CD4-positive, CD25-positive, alpha-beta regulatory T cell (primary cell): ENCODE data around the gene GRIN2C. TPM values are rescaled to one million over a fixed set of nuclear protein-coding genes. Genes with fewer than 3 reads are reported as not detected.
A peak's percentile ranks its signal among the peaks of the same experiment; 100 is the strongest.

Experiments used
- ATAC-seq, 2 donors: fragments of 150-1000 bp; cut with Tn5 transposase; one replicate each; pipeline ENCODE4 v1.10.0; 2021; ENCODE audit warnings: low read depth in 2 of 2, moderate number of reproducible peaks in 2 of 2, moderate library complexity in 1 of 2
- DNase-seq, 3 donors: peaks; one replicate each; pipeline versions ENCODE4 v3.0.0 to v3.0.0-alpha.2; 2012 to 2022; ENCODE audit warnings: mixed read lengths in 1 of 3
- H3K27ac ChIP-seq: one replicate; pipeline ENCODE4 v1.7.0; 2013; ENCODE audit warnings: mild to moderate bottlenecking, low read length; ENCODE audit not compliant: insufficient read depth, poor library complexity, severe bottlenecking
- H3K27me3 ChIP-seq: one replicate; pipeline ENCODE4 v1.7.0; 2013; ENCODE audit warnings: low read length; ENCODE audit not compliant: control insufficient read depth, insufficient read depth
- H3K36me3 ChIP-seq: one replicate; pipeline ENCODE4 v1.7.0; 2013; ENCODE audit warnings: mild to moderate bottlenecking, low read length, moderate library complexity; ENCODE audit not compliant: control insufficient read depth, insufficient read depth
- H3K4me1 ChIP-seq: 2 replicates; pipeline ENCODE4 v1.7.0; 2013; ENCODE audit warnings: mild to moderate bottlenecking, low read length; ENCODE audit not compliant: insufficient read depth, control insufficient read depth, poor library complexity, severe bottlenecking
- H3K4me3 ChIP-seq: one replicate; pipeline ENCODE4 v1.7.0; 2013; ENCODE audit warnings: low read depth, mild to moderate bottlenecking, low read length, moderate library complexity
- H3K9me3 ChIP-seq, 2 experiments: 1 replicate in 1 of 2; 2 replicates in 1 of 2; pipeline ENCODE4 v1.7.0; 2013; ENCODE audit warnings: low read length in 2 of 2, mild to moderate bottlenecking in 1 of 2, moderate library complexity in 1 of 2; ENCODE audit not compliant: control insufficient read depth in 2 of 2
- H3K27ac Mint-ChIP-seq, 3 donors: one replicate each; pipeline ENCODE4 v1.8.0; 2020 to 2022; ENCODE audit warnings: mild to moderate bottlenecking in 3 of 3, mixed read lengths in 3 of 3, moderate library complexity in 2 of 3
- H3K27me3 Mint-ChIP-seq: one replicate; pipeline ENCODE4 v1.8.0; 2022; ENCODE audit warnings: mild to moderate bottlenecking, mixed read lengths
- H3K36me3 Mint-ChIP-seq: one replicate; pipeline ENCODE4 v1.8.0; 2020; ENCODE audit warnings: mixed read lengths
- H3K4me1 Mint-ChIP-seq, 4 donors: one replicate each; pipeline ENCODE4 v1.8.0; 2020 to 2022; ENCODE audit warnings: mixed read lengths in 4 of 4, mild to moderate bottlenecking in 1 of 4
- H3K4me3 Mint-ChIP-seq, 4 donors: one replicate each; pipeline ENCODE4 v1.8.0; 2020 to 2022; ENCODE audit warnings: mild to moderate bottlenecking in 4 of 4, mixed read lengths in 4 of 4, moderate library complexity in 3 of 4
- H3K9me3 Mint-ChIP-seq, 7 donors: one replicate each; pipeline ENCODE4 v1.8.0; 2020 to 2022; ENCODE audit warnings: mixed read lengths in 7 of 7, mild to moderate bottlenecking in 3 of 7, moderate library complexity in 2 of 7
- polyA plus RNA-seq, 4 donors: library from polyadenylated mRNA; unstranded; fragments of 300-500 nt; fragmentation: Illumina TruSeq; gene quantifications; one replicate each; pipeline ENCODE4 v1.2.3, GENCODE V29; 2021
- total RNA-seq: library from RNA; stranded (reverse); gene quantifications from one replicate; pipeline ENCODE4 v1.2.3, GENCODE V29; 2022

Gene GRIN2C
- total and polyA plus RNA-seq, 5 donors from 2014 or later: not detected

DNA sequence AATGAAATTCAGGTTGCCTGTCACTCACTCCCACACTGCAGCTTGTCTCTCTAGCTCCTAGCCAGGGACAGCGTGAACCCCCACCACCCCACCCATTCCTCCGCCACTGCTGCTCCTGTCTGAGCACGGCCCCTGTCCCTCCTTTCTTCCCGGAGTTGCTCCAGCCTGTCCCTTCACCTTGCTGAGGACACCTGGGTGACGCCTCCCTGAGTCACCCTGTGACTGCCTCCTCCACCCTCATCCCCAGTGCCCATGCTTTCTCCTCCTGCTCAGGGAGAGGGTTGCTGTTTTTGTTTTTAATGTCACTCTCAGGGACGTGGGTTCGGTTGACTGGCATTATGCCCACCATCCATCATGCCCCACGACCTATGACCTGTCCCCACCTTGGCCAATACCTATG is 57.8 kb downstream of the GRIN2C start:
- no peaks in the 10 kb centered on the region for H3K4me1 ChIP-seq
- peaks cover 0 to 6% (median 3%) of the 10 kb centered on the region in 4 donors for H3K4me1 Mint-ChIP-seq
- no peak for DNase-seq
- H3K36me3 Mint-ChIP-seq: peaks cover 23% of the 10 kb centered on the region
- no peak overlapping the region for H3K4me3 ChIP-seq
- no peak overlapping the region for H3K4me3 Mint-ChIP-seq
- no peaks in the 10 kb centered on the region for H3K27me3 ChIP-seq
- H3K27me3 Mint-ChIP-seq: no peaks in the 10 kb centered on the region
- no peak overlapping the region for H3K27ac Mint-ChIP-seq
- H3K36me3 ChIP-seq: peaks cover 28% of the 10 kb centered on the region
- H3K9me3 ChIP-seq: no peaks in the 10 kb centered on the region
- no peak overlapping the region for H3K27ac ChIP-seq
- H3K9me3 Mint-ChIP-seq: no peaks in the 10 kb centered on the region
- no peak for ATAC-seq

DNA sequence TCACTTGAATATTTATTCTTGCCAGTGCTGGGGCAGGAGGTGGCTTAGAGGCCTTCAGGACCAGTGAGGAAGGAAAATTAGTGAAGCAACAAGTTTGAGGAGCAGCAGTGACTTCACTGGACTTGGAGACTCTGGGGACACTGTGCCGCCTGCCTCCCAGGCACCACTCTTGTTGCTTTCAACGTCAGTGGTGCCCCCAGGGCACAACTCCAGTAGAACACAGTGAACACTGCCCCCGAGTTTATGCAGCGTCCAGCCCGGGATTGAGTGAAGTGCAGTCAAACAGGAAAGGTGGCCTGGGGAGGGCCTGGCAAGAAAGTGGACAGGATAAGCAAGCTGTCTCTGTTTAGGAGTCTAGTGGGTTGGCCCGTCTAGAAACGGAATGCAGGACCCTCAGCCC is 59.2 kb downstream of the GRIN2C start:
- peaks cover 0 to 8% (median 3%) of the 10 kb centered on the region in 4 donors for H3K4me1 Mint-ChIP-seq
- Histone ChIP-seq H3K27ac (no peak overlapping the region), H3K27me3 (no peaks in the 10 kb centered on the region), H3K4me3 (no peak overlapping the region), H3K4me1 (no peaks in the 10 kb centered on the region), H3K36me3 (peaks cover 39% of the 10 kb centered on the region), H3K9me3 (no peaks in the 10 kb centered on the region)
- no peak overlapping the region for H3K27ac Mint-ChIP-seq
- peaks cover 30% of the 10 kb centered on the region for H3K36me3 Mint-ChIP-seq
- no peaks in the 10 kb centered on the region for H3K27me3 Mint-ChIP-seq
- H3K4me3 Mint-ChIP-seq: no peak overlapping the region
- DNase-seq (no peak), ATAC-seq (no peak)
- no peaks in the 10 kb centered on the region for H3K9me3 Mint-ChIP-seq

DNA sequence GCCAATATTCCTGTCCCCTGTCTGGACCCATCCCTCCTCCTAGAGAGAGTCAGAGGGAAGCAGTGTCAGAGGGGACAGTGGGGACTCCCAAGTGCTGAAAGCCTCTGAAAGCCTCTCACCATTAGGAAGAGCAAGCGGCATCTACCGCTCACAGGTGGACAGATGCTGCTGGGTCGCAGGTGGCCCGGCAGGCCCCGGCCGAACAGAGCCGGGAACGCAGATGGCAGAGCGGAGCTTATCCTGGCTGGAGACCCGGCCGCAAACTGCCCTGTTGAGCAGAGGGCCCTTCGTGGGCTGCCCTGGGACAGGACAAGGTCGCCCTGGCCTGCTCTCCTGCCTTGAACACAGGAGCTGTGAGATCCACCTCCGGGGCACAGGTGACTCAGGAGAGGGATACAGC is 60.6 kb downstream of the GRIN2C start:
- peaks cover 41% of the 10 kb centered on the region for H3K36me3 Mint-ChIP-seq
- no peak overlapping the region for H3K4me3 Mint-ChIP-seq
- Histone ChIP-seq H3K27me3 (no peaks in the 10 kb centered on the region), H3K9me3 (no peaks in the 10 kb centered on the region), H3K36me3 (peaks cover 47% of the 10 kb centered on the region), H3K4me3 (no peak overlapping the region), H3K4me1 (no peaks in the 10 kb centered on the region), H3K27ac (no peak overlapping the region)
- peaks cover 0 to 8% (median 3%) of the 10 kb centered on the region in 4 donors for H3K4me1 Mint-ChIP-seq
- no peak overlapping the region for H3K27ac Mint-ChIP-seq
- DNase-seq (no peak), ATAC-seq (no peak)
- no peaks in the 10 kb centered on the region for H3K9me3 Mint-ChIP-seq
- H3K27me3 Mint-ChIP-seq: no peaks in the 10 kb centered on the region

DNA sequence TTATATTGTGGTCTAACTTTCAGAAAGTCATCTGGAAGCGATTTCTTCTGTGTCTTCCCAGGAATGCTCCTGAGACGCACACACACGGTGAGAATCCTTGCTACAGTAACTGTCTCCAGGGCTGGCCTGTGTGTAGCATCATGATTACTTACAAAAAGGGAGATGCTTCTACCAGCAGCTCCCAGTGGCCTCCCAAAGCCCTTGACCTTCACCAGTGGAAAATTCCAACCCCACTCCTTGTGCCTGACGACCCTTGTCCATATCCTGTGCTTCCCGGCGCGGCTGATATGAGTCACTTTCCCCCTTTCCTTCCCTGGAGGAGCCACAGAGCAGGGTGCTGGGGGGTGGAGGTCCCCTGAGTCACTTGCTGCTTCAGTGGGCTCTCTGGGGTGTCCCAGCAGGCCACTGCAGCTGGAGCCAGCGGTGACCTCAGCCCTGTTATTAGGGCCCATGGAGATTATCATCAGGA is 61.4 kb downstream of the GRIN2C start:
- Mint-ChIP-seq H3K4me1 (peaks cover 0 to 6% (median 3%) of the 10 kb centered on the region in 4 donors), H3K4me3 (no peak overlapping the region), H3K9me3 (no peaks in the 10 kb centered on the region), H3K27me3 (no peaks in the 10 kb centered on the region), H3K27ac (peak overlapping the region in 1 of 3 donors; percentile 71), H3K36me3 (peaks cover 38% of the 10 kb centered on the region)
- Histone ChIP-seq H3K27me3 (no peaks in the 10 kb centered on the region), H3K9me3 (no peaks in the 10 kb centered on the region), H3K4me1 (no peaks in the 10 kb centered on the region), H3K36me3 (peaks cover 55% of the 10 kb centered on the region), H3K4me3 (no peak overlapping the region), H3K27ac (no peak overlapping the region)
- no peak for ATAC-seq
- DNase-seq: no peak

DNA sequence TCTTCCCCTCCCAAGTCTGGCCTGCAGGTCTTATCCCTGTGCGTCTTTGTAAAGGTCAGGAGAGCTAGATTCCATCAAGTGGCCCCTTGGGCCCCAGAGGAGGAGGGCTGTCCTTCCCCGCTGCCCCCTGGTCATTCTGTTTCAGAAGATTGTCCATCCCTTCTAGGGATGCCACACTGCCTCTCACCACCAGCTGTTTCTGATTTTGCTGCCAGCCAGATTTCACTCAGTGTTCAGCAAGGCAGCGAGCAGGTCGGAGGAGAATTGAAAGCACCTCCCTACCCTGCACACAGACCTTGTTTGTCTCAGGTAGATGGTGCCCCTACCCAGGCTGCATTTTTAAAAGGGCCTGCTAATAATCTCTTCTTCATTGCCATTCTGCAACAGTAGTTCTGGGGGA is 61.9 kb downstream of the GRIN2C start:
- no peaks in the 10 kb centered on the region for H3K9me3 ChIP-seq
- H3K27ac ChIP-seq: no peak overlapping the region
- no peak for ATAC-seq
- no peaks in the 10 kb centered on the region for H3K27me3 ChIP-seq
- H3K27ac Mint-ChIP-seq: peak overlapping the region in 1 of 3 donors; percentile 71
- H3K4me1 Mint-ChIP-seq: peaks cover 0 to 6% (median 3%) of the 10 kb centered on the region in 4 donors
- H3K4me3 Mint-ChIP-seq: no peak overlapping the region
- peaks cover 59% of the 10 kb centered on the region for H3K36me3 ChIP-seq
- H3K4me3 ChIP-seq: no peak overlapping the region
- H3K36me3 Mint-ChIP-seq: peaks cover 38% of the 10 kb centered on the region
- no peaks in the 10 kb centered on the region for H3K27me3 Mint-ChIP-seq
- H3K9me3 Mint-ChIP-seq: no peaks in the 10 kb centered on the region
- no peaks in the 10 kb centered on the region for H3K4me1 ChIP-seq
- DNase-seq: no peak

DNA sequence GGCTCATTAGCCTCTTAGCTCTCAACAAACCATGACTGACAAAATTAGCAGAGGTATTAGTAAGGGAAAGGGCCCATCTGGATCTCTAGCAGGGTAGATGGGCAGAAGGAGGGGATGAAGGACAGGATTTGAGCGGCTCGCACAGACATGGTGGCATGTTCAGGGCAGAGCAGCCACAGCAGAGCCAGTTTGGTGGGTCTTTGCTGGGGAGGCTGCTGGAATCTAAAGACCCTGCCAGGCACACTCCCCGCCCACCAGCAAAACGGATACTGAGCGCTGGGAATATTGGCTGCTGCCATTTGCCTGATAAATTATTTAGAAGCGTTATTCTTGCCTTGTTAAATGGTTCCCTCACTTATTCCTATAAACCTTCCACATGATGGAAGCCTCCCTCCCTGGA is 62.8 kb downstream of the GRIN2C start:
- peaks cover 35% of the 10 kb centered on the region for H3K36me3 Mint-ChIP-seq
- DNase-seq (no peak), ATAC-seq (no peak)
- Histone ChIP-seq H3K27ac (no peak overlapping the region), H3K9me3 (no peaks in the 10 kb centered on the region), H3K27me3 (no peaks in the 10 kb centered on the region), H3K4me3 (no peak overlapping the region), H3K4me1 (no peaks in the 10 kb centered on the region), H3K36me3 (peaks cover 59% of the 10 kb centered on the region)
- no peaks in the 10 kb centered on the region for H3K9me3 Mint-ChIP-seq
- no peak overlapping the region for H3K27ac Mint-ChIP-seq
- H3K4me3 Mint-ChIP-seq: peak overlapping the region in 1 of 4 donors; percentile 9
- H3K27me3 Mint-ChIP-seq: no peaks in the 10 kb centered on the region
- peaks cover 0 to 6% (median 3%) of the 10 kb centered on the region in 4 donors for H3K4me1 Mint-ChIP-seq

DNA sequence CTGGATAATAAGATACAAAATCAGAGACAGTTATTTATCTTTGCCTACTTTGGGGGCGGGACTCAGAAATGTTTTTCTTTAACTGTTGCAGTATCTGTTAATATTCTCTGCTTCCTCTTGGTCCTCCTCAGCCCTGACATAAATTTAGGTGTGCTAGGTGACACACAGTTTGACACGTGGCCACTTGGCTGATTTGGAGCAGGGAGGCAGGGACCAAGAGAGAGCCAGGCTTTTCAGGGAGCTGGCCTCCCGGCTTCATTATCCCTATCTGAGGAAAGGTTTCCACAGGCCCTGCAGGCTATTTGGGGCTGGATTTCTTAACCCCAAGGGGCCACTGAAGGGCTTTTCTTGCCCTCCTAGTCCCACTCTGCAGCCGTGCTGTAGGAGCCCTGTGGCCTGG is 63.5 kb downstream of the GRIN2C start:
- Histone ChIP-seq H3K27ac (no peak overlapping the region), H3K4me1 (peaks cover 4% of the 10 kb centered on the region), H3K4me3 (no peak overlapping the region), H3K36me3 (peaks cover 56% of the 10 kb centered on the region), H3K9me3 (no peaks in the 10 kb centered on the region), H3K27me3 (no peaks in the 10 kb centered on the region)
- ATAC-seq: no peak
- H3K27ac Mint-ChIP-seq: no peak overlapping the region
- H3K9me3 Mint-ChIP-seq: no peaks in the 10 kb centered on the region
- H3K4me1 Mint-ChIP-seq: peaks cover 4 to 12% (median 8%) of the 10 kb centered on the region in 4 donors
- no peaks in the 10 kb centered on the region for H3K27me3 Mint-ChIP-seq
- no peak for DNase-seq
- H3K36me3 Mint-ChIP-seq: peaks cover 37% of the 10 kb centered on the region
- no peak overlapping the region for H3K4me3 Mint-ChIP-seq

DNA sequence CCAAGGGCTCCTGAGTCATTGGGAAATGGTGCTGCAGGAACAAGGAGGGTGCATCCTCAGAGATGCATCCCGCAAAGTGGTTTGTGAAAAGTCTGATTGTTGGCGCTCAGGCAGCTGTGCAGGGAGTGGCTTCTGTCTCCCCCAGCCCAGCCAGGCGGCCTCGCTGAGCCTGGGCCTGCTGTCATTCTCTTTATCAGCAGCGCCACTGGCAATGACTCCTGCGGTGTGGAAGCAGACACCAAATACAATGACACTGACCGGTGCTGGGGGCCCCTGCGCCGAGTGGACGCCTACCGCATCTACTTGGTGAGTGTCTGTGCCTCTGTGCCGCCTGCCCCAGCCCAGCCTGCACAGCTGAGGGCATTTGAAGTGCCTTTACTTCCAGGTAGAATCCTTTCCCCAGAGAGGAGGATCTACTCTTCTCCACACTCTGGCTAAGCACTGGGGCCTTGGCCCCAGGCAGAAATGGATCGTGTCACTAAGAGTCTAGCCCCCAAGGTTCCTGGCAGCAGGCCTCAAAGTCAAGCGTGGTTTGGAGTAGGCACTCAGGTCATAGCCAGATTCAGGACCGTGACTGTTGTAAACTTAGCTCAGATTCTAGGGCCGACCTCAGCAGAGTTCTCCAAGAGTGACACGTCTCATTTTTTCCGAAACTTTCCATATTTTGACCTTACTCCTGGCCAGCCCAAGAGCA is 64.2 kb downstream of the GRIN2C start:
- Mint-ChIP-seq H3K36me3 (peaks cover 35% of the 10 kb centered on the region), H3K9me3 (no peaks in the 10 kb centered on the region), H3K27me3 (no peaks in the 10 kb centered on the region), H3K4me3 (no peak overlapping the region), H3K27ac (no peak overlapping the region), H3K4me1 (peaks cover 9 to 19% (median 11%) of the 10 kb centered on the region in 4 donors)
- H3K27ac ChIP-seq: no peak overlapping the region
- ATAC-seq: no peak
- no peaks in the 10 kb centered on the region for H3K27me3 ChIP-seq
- H3K4me3 ChIP-seq: no peak overlapping the region
- peaks cover 12% of the 10 kb centered on the region for H3K4me1 ChIP-seq
- no peak for DNase-seq
- no peaks in the 10 kb centered on the region for H3K9me3 ChIP-seq
- peaks cover 52% of the 10 kb centered on the region for H3K36me3 ChIP-seq
